ENCODE measurements around the gene FAM50B.

DNA sequence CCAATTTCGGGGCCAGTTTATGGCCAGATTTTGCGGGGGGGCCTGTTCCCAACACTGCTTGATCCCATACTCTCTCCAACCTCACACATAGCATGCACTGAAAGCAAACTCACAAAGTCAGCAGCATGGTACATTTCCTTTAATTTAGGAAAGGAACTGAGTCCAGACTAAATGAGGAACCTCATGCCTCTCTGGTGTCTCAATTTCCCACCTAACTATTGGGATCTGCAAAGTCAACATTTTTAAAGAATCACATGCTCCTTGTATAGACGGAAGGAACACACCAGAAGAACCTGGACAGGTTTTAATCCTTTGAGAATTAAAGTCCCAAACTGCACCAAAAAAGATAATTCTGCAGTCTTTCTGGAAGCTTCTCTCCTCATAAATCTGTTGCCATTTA, 33.3 kb downstream of the FAM50B start:
- no peak for TF ChIP-seq CTCF (conservative IDR thresholded peaks at IDR 0.05)
- TF ChIP-seq ZFX (IDR thresholded peaks at IDR 0.05): no peak
